Cardiac muscle cell (in vitro differentiated cells and primary cell): Measurements from ENCODE around the gene GGA1. TPM values are rescaled to one million over a fixed set of nuclear protein-coding genes. Genes with fewer than 3 reads are reported as not detected.

ENCODE experiments used
- DNase-seq, 2 donors: peaks; one replicate each; pipeline versions ENCODE4 v3.0.0 to v3.0.0-alpha.2; 2010 to 2017; ENCODE audit warnings: low read depth in 1 of 2, low spot score in 1 of 2
- H3K27ac ChIP-seq: fragments of 200-600 bp; sonication (generic); 2 replicates; pipeline ENCODE4 v1.5.1; 2016
- H3K27me3 ChIP-seq: fragments of 200-600 bp; sonication (generic); 2 replicates; pipeline ENCODE4 v1.6.0; 2016; ENCODE audit warnings: control low read depth
- H3K36me3 ChIP-seq: fragments of 200-600 bp; sonication (generic); 2 replicates; pipeline ENCODE4 v1.5.1; 2016; ENCODE audit warnings: control low read depth
- H3K4me1 ChIP-seq: fragments of 200-600 bp; sonication (generic); 2 replicates; pipeline ENCODE4 v1.8.1; 2017; ENCODE audit warnings: low read depth, mild to moderate bottlenecking, mixed run types
- H3K4me3 ChIP-seq: fragments of 200-600 bp; sonication (generic); 2 replicates; pipeline ENCODE4 v1.5.1; 2016; ENCODE audit warnings: mild to moderate bottlenecking
- H3K9me3 ChIP-seq: fragments of 200-600 bp; sonication (generic); 2 replicates; pipeline ENCODE4 v1.5.1; 2017; ENCODE audit warnings: low read depth, mild to moderate bottlenecking, control low read depth
- polyA plus RNA-seq: library from polyadenylated mRNA; unstranded; fragments of >200 nt; fragmentation: Nextera tagmentation; extraction: Ambion mirVana; gene quantifications from 2 replicates; pipeline ENCODE4 v1.2.1, GENCODE V29; 2016
- total RNA-seq: library from RNA; depleted of rRNA; stranded (reverse); fragments of >200 nt; gene quantifications from 2 replicates; pipeline ENCODE4 v1.2.3, GENCODE V29; 2016
- TF ChIP-seq, protein P1 (sequence below): IDR thresholded peaks from 2 replicates; pipeline ENCODE4 v1.5.1; 2012; ENCODE audit warnings: low read depth, mild to moderate bottlenecking, low read length

The GGA1 gene
- total and polyA plus RNA-seq, 2 experiments from 2014 or later, result 82.6 to 114 TPM

DNA sequence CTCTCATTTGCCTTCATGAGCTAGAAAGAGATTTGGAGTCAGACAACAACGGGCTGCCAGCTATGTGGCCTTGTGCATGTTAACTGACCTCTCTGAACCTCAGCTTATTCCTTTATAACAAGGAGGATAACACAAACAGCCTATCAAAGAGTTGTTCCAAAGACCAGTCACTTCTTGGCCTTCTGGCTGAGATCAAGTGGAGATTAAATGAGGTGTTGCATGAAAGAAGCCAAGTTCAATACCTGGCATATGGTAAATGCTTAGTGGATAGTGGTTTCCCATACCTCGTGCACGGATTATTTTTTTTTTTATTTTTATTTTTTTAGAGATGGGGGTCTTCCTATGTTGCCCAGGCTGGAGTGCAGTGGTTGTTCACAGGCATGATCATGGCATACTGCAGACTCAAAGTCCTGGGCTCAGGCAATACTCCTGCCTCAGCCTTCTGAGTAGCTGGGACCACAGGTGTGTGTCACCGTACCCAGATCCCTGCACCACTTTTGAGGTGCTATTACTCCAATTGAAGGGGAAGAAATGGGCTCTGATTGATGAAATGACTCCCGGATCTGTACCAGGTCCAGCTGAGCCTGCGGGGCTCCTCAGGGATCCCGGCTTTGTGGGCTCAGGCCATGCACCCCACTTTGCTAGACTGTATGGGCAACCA is 71.7 kb downstream of the GGA1 start:
- Histone ChIP-seq H3K36me3 (no peaks in the 10 kb centered on the region), H3K27me3 (no peaks in the 10 kb centered on the region), H3K27ac (no peak overlapping the region), H3K9me3 (no peaks in the 10 kb centered on the region), H3K4me3 (no peak overlapping the region), H3K4me1 (peaks cover 3% of the 10 kb centered on the region)
- TF ChIP-seq, protein P1, sequence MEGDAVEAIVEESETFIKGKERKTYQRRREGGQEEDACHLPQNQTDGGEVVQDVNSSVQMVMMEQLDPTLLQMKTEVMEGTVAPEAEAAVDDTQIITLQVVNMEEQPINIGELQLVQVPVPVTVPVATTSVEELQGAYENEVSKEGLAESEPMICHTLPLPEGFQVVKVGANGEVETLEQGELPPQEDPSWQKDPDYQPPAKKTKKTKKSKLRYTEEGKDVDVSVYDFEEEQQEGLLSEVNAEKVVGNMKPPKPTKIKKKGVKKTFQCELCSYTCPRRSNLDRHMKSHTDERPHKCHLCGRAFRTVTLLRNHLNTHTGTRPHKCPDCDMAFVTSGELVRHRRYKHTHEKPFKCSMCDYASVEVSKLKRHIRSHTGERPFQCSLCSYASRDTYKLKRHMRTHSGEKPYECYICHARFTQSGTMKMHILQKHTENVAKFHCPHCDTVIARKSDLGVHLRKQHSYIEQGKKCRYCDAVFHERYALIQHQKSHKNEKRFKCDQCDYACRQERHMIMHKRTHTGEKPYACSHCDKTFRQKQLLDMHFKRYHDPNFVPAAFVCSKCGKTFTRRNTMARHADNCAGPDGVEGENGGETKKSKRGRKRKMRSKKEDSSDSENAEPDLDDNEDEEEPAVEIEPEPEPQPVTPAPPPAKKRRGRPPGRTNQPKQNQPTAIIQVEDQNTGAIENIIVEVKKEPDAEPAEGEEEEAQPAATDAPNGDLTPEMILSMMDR, result no peak
- no peak for DNase-seq

GRCh38 chr22:37681001-37681424 is 72.4 kb downstream of the GGA1 start:
- Histone ChIP-seq H3K36me3 (no peaks in the 10 kb centered on the region), H3K27me3 (no peaks in the 10 kb centered on the region), H3K4me1 (peaks cover 1% of the 10 kb centered on the region), H3K4me3 (no peak overlapping the region), H3K9me3 (no peaks in the 10 kb centered on the region), H3K27ac (no peak overlapping the region)
- TF ChIP-seq, protein P1, result no peak
- DNase-seq, result no peak

DNA sequence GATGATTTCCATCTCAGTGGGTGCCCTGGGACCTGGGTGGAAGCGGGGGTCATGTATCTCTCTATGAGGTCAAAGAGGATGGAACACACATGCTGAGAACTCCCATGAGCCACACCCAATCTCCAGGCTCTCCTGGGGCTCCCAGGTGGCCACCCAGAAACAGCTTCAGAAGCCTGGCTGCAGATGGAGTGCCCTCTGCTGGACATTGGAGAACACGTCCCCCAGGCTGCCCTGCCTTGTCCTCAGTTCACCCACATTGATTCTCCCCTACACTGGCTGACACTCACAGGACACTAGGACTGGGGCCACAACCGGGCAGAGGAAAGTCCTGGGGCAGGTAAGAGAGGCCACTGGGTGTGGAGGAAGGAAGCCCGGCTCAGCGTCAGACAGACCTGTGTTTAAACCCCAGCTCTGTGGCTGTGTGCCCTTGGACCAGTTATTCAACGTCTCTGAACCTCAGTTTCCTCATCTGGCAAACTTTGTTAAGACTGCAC is 73.0 kb downstream of the GGA1 start:
- H3K27me3 ChIP-seq, result no peaks in the 10 kb centered on the region
- H3K27ac ChIP-seq, result no peak overlapping the region
- no peaks in the 10 kb centered on the region for H3K36me3 ChIP-seq
- no peak overlapping the region for H3K4me3 ChIP-seq
- no peaks in the 10 kb centered on the region for H3K9me3 ChIP-seq
- no peaks in the 10 kb centered on the region for H3K4me1 ChIP-seq
- TF ChIP-seq, protein P1, result peak; percentile 94
- peak; percentile 79 to 85 for DNase-seq

Other genes starting within 250 kb of the GGA1 start
- 0.09 and 0.11 TPM in 2 replicates for gene ELFN2, start 181.4 kb upstream of the GGA1 start, total RNA-seq
- not detected in 2 replicates for gene ELFN2, start 181.4 kb upstream of the GGA1 start, polyA plus RNA-seq
- 1.2 and 2.6 TPM in 2 replicates for gene MFNG, start 122.5 kb upstream of the GGA1 start, total RNA-seq
- gene MFNG, start 122.5 kb upstream of the GGA1 start, polyA plus RNA-seq, result 6.4 and 9.2 TPM in 2 replicates
- gene CARD10, start 89.4 kb upstream of the GGA1 start, total RNA-seq, result 3.3 and 4.5 TPM in 2 replicates
- 2.1 and 3.9 TPM in 2 replicates for gene CARD10, start 89.4 kb upstream of the GGA1 start, polyA plus RNA-seq
- 8.9 and 12.7 TPM in 2 replicates for gene CDC42EP1, start 48.4 kb upstream of the GGA1 start, total RNA-seq
- 10.9 and 21.6 TPM in 2 replicates for gene CDC42EP1, start 48.4 kb upstream of the GGA1 start, polyA plus RNA-seq
- not detected in 2 replicates for gene LGALS2, start 28.7 kb upstream of the GGA1 start, total RNA-seq
- gene LGALS2, start 28.7 kb upstream of the GGA1 start, polyA plus RNA-seq, result not detected in 2 replicates
- gene SH3BP1, start 30.8 kb downstream of the GGA1 start, total RNA-seq, result 24.3 and 51.9 TPM in 2 replicates
- gene SH3BP1, start 30.8 kb downstream of the GGA1 start, polyA plus RNA-seq, result 15.0 and 20.7 TPM in 2 replicates
- 48.5 and 62.5 TPM in 2 replicates for gene PDXP, start 49.9 kb downstream of the GGA1 start, total RNA-seq
- 88.0 and 117 TPM in 2 replicates for gene PDXP, start 49.9 kb downstream of the GGA1 start, polyA plus RNA-seq
- 6.6 and 24.5 TPM in 2 replicates for gene LGALS1, start 66.8 kb downstream of the GGA1 start, total RNA-seq
- 8.1 and 37.3 TPM in 2 replicates for gene LGALS1, start 66.8 kb downstream of the GGA1 start, polyA plus RNA-seq
- gene NOL12, start 77.5 kb downstream of the GGA1 start, total RNA-seq, result 36.0 and 38.3 TPM in 2 replicates
- gene NOL12, start 77.5 kb downstream of the GGA1 start, polyA plus RNA-seq, result 21.9 and 34.2 TPM in 2 replicates
- gene TRIOBP, start 88.2 kb downstream of the GGA1 start, total RNA-seq, result 160 and 202 TPM in 2 replicates
- gene TRIOBP, start 88.2 kb downstream of the GGA1 start, polyA plus RNA-seq, result 150 and 191 TPM in 2 replicates
- gene GCAT, start 199.1 kb downstream of the GGA1 start, total RNA-seq, result 74.2 and 95.0 TPM in 2 replicates
- 66.4 and 97.6 TPM in 2 replicates for gene GCAT, start 199.1 kb downstream of the GGA1 start, polyA plus RNA-seq
- not detected in 2 replicates for gene GALR3, start 214.5 kb downstream of the GGA1 start, total RNA-seq
- 0.95 and 1.0 TPM in 2 replicates for gene GALR3, start 214.5 kb downstream of the GGA1 start, polyA plus RNA-seq
- 49.9 and 59.1 TPM in 2 replicates for gene ANKRD54, start 235.5 kb downstream of the GGA1 start, total RNA-seq
- gene ANKRD54, start 235.5 kb downstream of the GGA1 start, polyA plus RNA-seq, result 43.8 and 44.2 TPM in 2 replicates
- 407 and 422 TPM in 2 replicates for gene EIF3L, start 240.6 kb downstream of the GGA1 start, total RNA-seq
- gene EIF3L, start 240.6 kb downstream of the GGA1 start, polyA plus RNA-seq, result 213 and 387 TPM in 2 replicates